ENCODE data around the gene CMYA5. TPM values are rescaled to one million over a fixed set of nuclear protein-coding genes. Genes with fewer than 3 reads are reported as not detected.
A peak's percentile ranks its signal among the peaks of the same experiment; 100 is the strongest.
"Not testable (repeated sequence)": the region's sequence is repeated elsewhere in the genome, so short reads cannot be mapped to it uniquely, and the experiment has no call there.

The CMYA5 gene
- total RNA-seq, 1 experiment from 2014 or later = 0.05 TPM

DNA sequence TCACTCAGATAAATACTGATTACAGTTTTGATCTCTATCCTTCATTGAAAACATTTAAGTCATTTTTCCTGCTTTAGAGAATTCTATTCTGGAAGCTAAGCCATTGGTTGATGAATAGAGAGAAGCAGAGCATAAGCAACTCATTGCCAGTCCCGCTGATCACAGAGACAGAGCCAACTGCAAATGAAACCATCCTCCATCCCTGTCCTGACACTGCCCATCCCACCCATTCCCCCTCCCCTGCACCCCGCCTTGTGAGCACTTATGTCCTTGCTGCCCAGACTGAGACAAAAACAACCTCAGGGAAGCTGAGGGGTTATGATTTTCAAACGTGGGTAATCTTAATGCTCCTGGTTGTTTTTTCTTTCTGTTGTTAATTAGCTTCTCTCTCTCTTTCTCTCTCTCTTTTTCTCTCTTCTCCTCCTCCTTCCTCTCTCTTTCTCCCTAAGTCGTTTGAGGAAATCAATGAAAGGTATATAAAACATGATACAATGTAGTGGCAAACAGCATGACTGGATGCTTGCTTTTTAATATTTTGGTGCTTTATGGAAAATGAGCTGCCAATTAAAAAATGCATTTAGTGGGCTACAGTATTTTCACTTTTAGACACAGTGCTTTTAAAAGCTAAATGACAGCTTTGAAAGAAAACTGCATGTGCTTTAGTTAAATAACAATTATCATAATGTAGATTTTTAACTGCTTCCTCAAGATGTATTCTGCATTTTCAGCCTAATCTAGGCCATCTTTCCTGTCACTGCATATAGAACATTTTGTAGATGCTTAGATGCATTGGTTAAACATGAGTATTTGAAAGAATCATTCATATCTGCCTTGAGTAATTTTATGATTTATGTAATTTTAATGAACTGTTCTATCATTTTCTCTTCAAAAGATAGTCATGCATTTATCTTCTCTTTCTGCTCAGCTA is 57.3 kb downstream of the CMYA5 start:
- no peak for DNase-seq (ENCODE audit: low read depth)

DNA sequence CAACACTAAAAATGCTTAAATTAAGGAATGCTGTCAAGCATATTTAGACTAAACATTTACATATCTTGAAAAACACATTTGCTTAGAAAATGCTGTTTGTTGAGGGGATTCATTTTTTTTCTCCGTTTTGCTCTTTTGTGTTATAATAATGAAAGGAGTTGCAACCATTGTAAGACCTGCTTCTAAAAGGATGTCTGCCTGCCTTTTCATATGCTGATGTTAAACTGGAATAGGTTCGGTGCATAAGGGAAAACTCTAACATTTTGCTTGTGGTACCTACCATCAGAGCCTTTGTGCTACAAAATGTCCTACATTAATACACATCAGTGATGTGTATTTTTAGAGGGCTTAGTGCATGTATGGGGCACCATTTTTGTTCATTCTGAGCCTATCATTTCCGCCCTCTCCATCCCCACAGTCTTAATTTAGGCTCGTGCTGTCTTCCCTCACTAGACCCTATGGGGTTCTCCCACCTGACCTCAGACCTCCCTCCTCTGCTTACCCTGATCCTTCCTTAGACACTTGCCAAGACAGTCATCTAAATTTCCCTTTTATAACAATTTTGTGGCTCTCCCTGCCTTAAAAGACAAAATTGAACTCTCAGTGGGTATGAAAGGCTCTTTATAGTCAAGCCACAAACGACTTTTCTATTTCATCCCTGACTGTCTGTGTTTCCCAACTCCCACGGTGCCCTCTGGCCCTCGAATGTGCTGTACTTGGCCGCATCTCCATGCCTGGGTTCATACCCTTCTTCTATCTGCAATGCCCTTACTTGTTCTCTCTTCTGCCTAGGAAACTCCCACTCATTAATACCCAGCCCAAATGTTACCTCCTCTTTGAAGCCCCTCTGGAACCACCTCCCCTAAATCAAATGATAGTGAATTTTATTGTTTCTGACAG is 61.2 kb downstream of the CMYA5 start:
- no peak for DNase-seq (ENCODE audit: low read depth)

DNA sequence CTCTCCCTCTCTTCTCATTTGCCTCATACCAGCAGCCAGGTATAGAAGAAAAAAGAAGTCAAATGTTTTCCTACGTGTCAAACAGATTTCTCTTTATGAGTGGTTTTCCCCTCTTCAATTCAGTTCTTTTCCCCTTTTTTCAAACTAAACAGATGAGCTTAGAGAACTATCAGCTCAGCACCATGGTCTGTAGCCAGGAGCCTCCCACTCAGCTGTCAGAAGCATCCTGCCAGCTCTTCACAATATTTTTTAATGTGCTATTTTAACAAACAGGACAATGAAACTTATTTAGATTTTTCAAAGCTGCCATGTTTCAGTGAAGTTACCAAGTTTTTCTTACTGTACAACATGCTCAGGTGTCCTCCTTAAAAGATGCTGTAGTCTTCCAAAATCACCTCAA is 63.5 kb downstream of the CMYA5 start:
- no peak for DNase-seq (ENCODE audit: low read depth)

DNA sequence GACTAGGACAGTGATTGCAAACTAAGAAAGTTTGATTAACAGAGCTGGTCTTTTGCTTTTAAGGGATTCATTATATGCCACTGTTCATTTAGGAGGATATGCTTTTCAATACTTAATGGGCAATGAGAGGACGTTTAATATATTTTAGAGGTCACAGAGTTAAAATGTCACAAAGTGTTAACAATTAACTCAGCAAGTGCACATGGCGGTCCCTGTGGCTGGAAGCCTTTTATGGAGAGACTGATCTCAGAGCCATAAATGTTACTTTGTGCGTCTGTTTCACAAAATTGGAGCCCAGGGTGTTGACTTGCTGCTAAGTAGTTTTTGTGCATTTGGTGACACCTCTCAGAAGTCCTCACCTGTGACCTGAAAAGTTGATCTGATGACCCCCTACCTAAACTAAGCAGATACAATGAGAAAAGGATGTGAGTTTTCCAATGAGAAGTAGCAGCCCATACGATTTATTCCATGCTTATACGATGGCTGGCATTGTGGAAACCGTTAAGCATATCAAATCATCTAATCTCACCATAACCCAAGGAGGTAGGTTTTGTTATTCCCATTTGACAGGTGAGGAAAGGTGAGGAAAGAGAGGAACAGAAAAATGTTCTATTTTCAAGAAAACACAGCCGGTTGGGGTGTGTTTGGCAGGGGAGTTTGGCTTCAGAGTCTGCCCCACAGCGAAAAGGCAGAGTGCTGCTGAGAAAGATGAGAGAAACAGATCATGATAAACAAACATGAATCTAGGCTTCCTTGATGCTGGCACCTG is 64.4 kb downstream of the CMYA5 start:
- DNase-seq (ENCODE audit: low read depth) = no peak

DNA sequence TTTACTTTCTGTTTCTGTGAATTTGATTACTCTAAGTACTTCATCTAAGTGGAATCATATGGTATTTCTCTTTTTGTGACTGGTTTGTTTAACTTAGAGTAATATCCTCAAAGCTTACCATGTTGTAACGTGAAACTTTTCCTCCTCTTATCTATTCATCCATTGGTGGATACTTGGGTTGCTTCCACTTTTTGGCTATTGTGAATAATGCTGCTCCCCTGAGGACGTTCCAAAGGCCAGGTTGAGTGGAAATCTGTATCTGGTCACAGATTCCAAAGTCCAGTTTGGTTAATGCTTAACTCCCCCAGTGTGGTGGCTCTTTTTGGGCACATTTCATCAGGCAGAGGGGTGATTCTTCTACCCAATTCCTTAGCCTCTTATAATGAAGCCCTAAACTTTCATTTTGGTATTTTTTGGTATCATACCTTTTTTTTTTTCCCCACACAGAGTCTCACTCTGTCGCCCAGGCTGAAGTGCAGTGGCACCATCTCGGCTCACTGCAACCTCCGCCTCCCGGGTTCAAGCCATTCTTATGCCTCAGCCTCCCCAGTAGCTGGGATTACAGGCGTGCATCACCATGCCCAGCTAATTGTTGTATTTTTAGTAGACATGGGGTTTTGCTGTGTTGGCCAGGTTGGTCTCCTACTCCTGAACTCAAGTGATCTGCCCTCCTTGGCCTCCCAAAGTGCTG is 65.4 kb downstream of the CMYA5 start:
- DNase-seq (ENCODE audit: low read depth) = no peak

DNA sequence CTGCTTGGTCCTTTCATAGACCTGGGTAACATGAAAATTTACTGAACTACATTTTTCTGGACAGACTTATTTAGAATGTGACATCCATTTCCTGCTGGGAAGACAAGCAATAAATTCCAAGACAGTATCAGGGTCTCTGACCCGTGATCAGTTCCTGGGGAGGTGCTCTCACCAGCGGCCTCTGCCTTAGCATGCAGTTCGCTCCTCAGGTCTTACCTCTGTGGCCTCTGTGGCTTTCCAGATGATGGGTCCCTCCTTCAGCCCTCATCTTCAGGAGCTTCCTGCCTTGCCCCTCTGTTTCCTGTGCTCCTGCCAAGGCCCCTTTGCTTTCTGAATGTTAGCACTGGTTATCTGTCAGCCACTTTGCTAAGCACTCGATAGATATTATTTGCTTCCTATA is 66.4 kb downstream of the CMYA5 start:
- DNase-seq (ENCODE audit: low read depth) = no peak

DNA sequence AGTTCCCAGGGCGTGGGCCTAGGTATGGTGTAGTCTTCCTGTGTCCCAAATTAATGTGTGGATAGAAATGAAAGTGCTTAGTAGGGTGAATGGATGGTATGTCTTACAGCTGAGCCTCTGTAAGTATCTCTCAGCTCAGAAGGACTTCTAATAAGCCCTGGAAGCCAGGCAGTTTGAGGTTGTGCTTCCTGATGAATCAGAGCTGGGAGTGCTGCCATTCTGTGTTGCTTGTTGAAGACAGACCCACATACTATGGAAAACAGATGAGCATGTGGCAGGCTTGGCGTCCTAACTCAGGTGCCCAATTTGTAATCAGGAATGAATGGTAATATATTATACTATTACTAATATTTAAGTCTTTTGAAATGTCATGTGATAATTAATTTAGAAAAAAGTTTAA is 69.8 kb downstream of the CMYA5 start:
- peak; percentile 61 for DNase-seq (ENCODE audit: low read depth)

DNA sequence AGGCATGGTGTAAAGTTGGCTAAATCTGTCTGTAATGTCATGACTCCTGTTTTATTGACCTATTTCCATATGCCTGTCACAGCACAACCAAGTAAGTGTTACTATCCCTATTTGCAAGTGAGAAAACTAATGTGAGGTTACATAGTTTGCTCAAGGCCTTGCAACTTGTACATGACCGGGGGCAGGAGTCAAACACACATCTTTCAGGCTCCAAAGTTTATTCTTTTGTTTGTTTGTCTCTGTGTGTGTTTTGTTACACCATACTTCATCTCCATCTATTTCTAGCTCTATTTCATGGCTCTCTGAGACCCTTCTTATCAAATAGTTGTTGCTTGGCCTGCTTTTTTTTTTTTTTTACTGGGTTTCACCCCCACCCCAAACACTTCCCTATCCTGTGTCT is 70.2 kb downstream of the CMYA5 start:
- DNase-seq (ENCODE audit: low read depth) = no peak

DNA sequence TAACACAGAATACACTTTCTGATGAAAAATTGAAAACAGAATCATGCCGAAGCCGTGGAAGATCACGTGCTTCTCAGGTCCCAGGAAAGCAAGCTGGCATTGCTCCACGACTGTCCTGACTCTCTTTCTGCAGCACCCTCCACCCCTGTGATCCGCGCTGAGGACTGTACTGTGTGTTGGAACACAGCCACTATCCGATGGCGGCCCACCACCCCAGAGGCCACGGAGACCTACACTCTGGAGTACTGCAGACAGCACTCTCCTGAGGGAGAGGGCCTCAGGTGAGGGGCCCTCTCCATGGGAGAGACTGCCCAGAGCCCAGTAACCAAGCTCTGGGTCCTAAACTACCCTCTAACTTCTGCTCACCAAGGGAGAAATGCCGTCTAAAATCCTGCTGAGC is 73.3 kb downstream of the CMYA5 start:
- no peak for DNase-seq (ENCODE audit: low read depth)

DNA sequence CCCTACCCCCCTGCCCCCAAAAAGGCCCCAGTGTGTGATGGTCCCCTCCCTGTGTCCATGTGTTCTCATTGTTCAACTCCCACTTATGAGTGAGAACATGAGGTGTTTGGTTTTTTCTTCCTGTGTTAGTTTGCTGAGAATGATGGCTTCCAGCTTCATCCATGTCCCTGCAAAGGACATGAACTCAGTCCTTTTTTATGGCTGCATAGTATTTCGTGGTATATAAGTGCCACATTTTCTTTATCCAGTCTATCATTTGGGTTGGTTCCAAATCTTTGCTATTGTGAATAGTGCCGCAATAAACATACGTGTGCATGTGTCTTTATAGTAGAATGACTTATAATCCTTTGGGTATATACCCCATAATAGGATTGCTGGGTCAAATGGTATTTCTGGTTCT is 74.5 kb downstream of the CMYA5 start:
- DNase-seq (ENCODE audit: low read depth) = not testable (repeated sequence)

DNA sequence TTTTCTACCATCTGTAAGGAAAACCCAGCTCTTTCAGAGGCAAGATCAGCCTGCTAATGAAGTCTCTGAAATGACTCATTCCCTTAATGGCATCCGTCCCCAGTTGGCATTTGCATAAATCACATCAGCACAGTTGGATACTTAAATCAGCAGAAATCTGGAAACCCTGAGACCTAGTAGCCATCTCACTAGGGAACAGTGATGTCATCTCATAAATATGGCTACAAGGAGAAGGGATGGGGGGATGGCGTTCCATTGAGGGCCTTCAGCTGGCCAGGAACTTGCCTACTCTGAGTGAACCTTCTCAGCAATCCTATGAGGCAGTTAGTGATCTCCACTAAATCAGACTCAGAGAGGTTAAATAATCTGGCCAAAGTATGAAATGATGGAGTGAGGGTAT is 81.8 kb downstream of the CMYA5 start:
- DNase-seq (ENCODE audit: low read depth) = peak; percentile 81

DNA sequence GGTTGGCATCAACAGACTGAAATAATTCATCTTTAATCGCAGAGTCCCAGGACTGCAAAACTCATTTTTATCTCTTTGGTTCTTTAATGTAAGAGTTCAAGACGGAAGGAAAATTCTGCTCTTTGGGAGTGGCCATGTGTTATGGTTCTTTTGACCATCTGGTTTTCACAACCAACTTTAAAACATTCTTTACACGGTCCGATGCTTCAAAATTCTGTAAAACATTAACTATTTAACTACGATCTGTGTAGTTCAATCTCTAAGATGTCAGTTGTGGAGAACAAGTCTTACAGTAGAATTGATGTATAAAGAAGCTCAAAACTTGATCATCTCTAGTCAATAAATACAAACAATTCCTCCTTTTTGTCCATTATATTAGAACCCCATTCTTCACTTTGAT is 83.0 kb downstream of the CMYA5 start:
- no peak for DNase-seq (ENCODE audit: low read depth)

DNA sequence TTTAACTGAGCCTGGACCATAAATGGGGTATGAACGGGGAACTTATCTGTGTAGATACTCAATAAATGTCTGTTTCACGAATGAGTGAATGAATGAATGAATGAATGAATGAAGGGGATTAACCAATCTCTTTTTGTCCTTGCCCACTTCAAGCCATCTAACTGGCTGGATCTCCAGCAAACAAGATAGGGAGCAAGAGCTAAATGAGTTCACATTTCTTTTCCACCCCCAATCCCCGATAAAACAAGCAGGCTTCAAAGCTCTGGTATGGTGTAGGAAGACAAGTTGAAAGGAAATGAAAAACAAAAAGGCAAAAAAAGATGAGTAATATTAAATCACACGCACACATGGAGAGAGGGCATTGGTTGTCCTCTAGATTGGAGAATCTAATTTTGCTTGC is 84.0 kb downstream of the CMYA5 start:
- no peak for DNase-seq (ENCODE audit: low read depth)

DNA sequence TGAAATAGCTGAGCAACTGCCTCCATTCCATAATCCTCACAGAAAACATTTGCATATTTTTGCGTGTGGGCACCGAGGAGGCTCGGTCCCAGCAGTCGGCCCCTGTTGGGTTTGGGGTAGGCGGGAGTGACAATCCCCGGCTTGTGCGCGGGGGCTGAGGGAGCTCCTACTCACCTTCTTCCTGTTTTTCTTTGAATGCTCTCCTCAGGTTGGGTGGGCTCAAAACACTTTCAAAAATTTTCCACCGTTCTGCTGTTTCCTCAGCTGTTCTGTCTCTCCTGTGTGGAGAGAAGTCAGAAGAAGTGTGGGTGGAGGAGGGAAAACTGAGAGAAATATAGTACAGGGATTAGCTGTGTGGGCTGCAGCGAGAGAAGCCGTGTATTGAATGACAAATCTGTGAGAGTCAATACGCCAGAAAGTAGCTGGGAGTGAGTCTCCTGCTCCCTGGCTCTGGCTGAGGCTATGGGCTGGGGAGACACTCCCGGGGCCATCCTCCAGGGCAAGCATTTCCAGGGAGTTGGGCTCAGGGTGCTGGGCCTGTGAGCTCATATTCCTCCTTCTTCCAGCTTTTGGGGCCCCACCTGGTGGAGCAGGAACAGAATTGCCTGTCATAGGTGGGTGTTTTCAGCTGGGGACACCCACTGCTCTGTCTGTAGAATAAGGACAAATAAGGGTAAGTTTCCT is 84.7 kb downstream of the CMYA5 start:
- peak; percentile 46 for DNase-seq (ENCODE audit: low read depth)

DNA sequence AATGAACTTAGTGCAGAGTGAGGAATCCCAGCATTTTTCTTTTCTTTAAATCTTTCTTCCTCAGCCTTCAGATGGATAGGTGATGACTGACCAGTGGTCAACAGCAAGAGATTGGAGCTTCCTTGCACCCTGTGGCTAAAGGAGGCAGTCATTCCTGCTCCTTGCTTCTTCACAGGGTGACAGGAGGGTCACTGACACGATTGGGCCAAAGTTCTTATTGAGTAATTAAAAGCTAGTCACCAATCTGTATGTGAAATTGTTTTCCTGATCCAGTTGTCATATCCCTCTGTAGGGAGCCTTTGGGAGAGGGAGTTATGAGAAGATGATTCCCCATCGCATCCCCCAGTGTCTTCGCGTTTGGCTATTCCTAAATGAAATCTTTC is 85.2 kb downstream of the CMYA5 start:
- no peak for DNase-seq (ENCODE audit: low read depth)

DNA sequence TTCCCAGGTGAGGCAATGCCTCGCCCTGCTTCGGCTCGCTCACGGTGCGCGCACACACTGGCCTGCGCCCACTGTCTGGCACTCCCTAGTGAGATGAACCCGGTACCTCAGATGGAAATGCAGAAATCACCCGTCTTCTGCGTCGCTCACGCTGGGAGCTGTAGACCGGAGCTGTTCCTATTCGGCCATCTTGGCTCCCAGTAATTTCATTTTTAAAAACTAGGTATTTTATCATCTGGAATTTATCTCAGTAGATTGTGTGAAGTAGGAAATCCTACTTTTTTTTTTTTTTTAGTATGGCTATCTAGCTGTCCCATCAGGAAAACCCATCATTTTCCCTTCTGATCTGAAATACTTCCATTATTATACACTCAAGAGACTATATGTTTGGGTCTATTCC is 95.1 kb downstream of the CMYA5 start:
- not testable (repeated sequence) for DNase-seq (ENCODE audit: low read depth)

DNA sequence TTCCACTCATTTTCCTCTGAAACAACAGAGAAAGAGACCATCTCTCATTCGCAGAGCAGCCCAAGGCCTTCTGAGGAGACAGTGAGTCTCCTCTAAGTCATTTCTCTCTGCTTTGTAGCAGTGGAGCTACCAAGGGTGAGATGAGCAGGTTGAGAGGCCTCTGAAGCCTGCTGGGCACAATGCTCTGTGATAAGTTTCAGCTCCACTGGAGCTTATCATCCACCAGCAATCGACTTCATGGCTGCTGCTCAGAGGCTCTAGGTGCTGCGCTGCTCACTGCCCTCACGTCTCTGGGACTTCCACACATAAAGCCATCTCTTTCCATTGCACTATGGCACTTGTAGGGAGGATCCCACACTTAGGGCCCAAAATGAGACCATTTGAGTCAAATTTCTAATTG is 96.3 kb downstream of the CMYA5 start:
- no peak for DNase-seq (ENCODE audit: low read depth)

DNA sequence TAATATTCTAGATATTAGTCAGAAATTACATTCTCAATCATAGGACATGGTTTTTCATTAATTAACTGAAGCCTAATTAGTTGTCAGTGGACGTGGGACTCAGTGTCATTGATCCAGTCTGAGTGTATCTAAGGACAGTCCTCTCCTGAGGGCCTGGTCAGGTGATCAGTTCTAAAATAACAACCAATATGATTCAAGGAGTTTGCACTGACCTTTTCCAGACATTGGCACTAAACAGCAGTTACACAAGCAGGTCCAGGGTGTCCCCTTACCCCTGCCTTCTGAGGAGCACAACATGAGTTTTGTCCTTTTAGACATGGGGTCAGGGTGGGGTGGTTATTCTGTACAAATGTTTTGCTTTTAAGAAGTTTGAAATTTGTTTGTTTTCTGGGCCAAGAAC is 97.8 kb downstream of the CMYA5 start:
- no peak for DNase-seq (ENCODE audit: low read depth)

DNA sequence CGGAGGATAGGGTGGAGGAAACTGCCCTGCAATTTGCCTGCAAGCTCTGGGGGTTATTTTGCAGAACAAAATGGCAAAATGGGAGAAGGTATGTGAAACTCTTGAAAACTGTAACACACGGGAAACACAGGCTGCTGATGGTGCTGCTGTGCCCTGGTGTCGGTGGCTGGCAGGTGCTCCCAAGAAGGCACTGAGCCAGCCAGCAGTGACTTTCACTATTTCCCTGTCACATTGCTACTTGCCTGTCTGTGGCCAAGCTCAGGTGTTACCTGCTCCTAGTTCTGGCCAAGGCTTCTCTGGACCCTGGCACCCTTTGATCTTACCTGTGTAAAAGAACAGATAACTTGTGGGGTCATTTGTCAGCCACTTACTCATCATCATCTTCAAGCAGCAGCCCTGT is 102.2 kb downstream of the CMYA5 start:
- no peak for DNase-seq (ENCODE audit: low read depth)

DNA sequence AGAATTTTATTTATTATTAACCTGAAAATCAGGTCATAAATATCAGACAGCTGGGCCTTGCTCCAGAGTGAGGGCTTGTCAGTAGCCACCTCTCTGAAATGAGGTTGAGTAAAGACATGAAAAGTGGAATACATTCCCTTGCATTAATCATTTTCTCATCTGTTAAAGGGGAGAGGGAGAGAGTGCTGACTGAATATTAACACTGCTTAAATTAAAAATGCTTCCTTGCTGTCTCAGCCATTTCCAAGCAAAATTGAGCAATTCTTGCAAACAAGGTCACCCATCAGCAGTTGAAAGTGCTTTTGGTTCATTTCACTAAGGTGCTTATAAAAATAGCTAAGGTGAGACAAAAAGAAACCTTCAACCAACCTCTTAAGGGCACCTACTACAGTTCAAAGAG is 102.8 kb downstream of the CMYA5 start:
- no peak for DNase-seq (ENCODE audit: low read depth)

DNA sequence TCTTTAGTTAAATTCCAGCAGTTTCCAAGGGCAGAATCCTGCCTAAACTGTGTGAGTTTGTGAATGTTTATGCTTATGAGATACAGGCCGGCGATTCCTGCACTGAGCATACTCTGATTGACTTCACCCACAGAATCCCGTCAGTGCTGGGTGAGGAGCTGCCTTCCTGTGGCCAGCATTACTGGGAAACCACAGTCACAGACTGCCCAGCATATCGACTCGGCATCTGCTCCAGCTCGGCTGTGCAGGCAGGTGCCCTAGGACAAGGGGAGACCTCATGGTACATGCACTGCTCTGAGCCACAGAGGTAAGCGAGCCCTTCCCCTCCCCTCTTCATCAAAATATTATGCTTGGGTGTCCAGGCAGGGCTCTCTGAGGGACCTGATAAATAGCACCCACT is 103.7 kb downstream of the CMYA5 start:
- DNase-seq (ENCODE audit: low read depth) = no peak

All from M059J (cell line).